ENCODE results near the gene LGALS7B.
"Not testable (repeated sequence)": the region's sequence is repeated elsewhere in the genome, so short reads cannot be mapped to it uniquely, and the experiment has no call there.

DNA sequence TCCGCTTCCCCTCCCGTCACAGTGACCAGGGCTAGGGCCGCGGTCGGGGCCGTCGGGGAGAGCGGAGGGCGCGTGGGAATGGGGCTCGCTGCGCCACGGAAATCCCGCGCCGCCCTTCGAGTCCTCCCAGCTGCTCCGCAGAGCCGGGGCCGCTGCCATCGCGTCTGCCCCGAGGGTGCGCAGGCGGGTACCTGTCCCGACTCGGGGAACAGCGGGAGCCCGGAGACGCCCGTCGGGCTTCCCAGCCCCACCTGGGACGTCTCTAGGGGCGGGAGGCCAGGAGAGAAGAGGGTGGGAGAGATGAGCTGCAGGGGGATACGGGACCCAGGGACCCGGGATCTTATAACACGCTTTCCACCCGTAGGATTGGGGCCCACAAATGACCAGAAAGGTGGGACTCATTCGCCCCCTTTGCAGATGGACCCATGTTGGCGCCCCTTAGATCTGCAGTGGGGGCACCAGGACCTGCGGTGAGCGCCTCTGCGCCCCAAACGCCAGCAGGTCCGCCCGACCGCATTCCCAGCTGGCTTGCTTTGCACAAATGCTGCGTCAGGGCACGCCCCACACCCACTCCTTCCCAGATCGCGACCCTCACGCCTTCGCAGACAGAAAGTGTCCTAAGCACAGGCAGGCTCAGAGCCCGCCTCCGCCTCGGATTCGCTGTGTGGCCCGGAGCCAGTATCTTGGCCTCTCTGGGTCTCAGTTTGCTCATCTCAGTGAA is 18.6 kb upstream of the LGALS7B start:
- TF ChIP-seq, protein P1, sequence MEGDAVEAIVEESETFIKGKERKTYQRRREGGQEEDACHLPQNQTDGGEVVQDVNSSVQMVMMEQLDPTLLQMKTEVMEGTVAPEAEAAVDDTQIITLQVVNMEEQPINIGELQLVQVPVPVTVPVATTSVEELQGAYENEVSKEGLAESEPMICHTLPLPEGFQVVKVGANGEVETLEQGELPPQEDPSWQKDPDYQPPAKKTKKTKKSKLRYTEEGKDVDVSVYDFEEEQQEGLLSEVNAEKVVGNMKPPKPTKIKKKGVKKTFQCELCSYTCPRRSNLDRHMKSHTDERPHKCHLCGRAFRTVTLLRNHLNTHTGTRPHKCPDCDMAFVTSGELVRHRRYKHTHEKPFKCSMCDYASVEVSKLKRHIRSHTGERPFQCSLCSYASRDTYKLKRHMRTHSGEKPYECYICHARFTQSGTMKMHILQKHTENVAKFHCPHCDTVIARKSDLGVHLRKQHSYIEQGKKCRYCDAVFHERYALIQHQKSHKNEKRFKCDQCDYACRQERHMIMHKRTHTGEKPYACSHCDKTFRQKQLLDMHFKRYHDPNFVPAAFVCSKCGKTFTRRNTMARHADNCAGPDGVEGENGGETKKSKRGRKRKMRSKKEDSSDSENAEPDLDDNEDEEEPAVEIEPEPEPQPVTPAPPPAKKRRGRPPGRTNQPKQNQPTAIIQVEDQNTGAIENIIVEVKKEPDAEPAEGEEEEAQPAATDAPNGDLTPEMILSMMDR (IDR thresholded peaks at IDR 0.05): not testable (repeated sequence)
- not testable (repeated sequence) for TF ChIP-seq TAF1 (IDR thresholded peaks at IDR 0.05; ENCODE audit: borderline replicate concordance, low read depth, low read length); REST (IDR thresholded peaks at IDR 0.05; ENCODE audit: low read depth, low read length); MAX (IDR thresholded peaks at IDR 0.05; ENCODE audit: low read depth); POLR2AphosphoS5 (IDR thresholded peaks at IDR 0.05; ENCODE audit: low read depth, low read length); RAD21 (IDR thresholded peaks at IDR 0.05; ENCODE audit: low read length); IRF3 (IDR thresholded peaks at IDR 0.05; ENCODE audit: low read depth, low read length); EZH2phosphoT487 (IDR thresholded peaks at IDR 0.05; ENCODE audit: borderline replicate concordance, low read depth); RFX5 (IDR thresholded peaks at IDR 0.05; ENCODE audit: low read length); MEF2A (IDR thresholded peaks at IDR 0.05; ENCODE audit: borderline replicate concordance, low read depth); EP300 (IDR thresholded peaks at IDR 0.05; ENCODE audit: borderline replicate concordance in 1 of 2, low read depth in 1 of 2, low read length in 1 of 2); TEAD4 (IDR thresholded peaks at IDR 0.05; ENCODE audit: borderline replicate concordance, insufficient read depth)
- TF ChIP-seq, protein P2, sequence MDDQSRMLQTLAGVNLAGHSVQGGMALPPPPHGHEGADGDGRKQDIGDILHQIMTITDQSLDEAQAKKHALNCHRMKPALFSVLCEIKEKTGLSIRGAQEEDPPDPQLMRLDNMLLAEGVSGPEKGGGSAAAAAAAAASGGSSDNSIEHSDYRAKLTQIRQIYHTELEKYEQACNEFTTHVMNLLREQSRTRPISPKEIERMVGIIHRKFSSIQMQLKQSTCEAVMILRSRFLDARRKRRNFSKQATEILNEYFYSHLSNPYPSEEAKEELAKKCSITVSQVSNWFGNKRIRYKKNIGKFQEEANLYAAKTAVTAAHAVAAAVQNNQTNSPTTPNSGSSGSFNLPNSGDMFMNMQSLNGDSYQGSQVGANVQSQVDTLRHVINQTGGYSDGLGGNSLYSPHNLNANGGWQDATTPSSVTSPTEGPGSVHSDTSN (IDR thresholded peaks at IDR 0.05): not testable (repeated sequence)

All from SK-N-SH (cell line).